HepG2 (cell line): ENCODE measurements around the gene CD2AP. TPM values are rescaled to one million over a fixed set of nuclear protein-coding genes. Genes with fewer than 3 reads are reported as not detected.

ENCODE experiments used
- ATAC-seq: fragments of 200-7000 bp; cut with Tn5 transposase; 3 replicates; pipeline ENCODE4 v1.9.1; 2020; ENCODE audit warnings: mild to moderate bottlenecking, moderate library complexity
- BruUV-seq: library from RNA; stranded (reverse); fragments of 400-500 nt; replicated peaks from 2 replicates; lab custom pipeline; 2021; lab: Mats Ljungman, UMichigan
- CTCF ChIA-PET: fragments of 300-600 bp; formaldehyde crosslinking; extraction: SDS; loops from one replicate; lab custom pipeline; 2021; ENCODE audit warnings: low total read pairs, inconsistent platforms, low intra/inter-chr PET ratio; lab: Yijun Ruan, JAX
- POLR2A ChIA-PET: fragments of 350-600 bp; sonication (Branson Sonifier 250); formaldehyde crosslinking; loops from one replicate; lab custom pipeline; 2020; ENCODE audit warnings: antibody characterized with exemption, inconsistent platforms; lab: Yijun Ruan, JAX
- DNase-seq: peaks from one replicate; pipeline ENCODE4 v3.0.0-alpha.2; 2015; ENCODE audit warnings: low spot score
- FAIRE-seq: peaks from 3 replicates; lab custom pipeline; 2011; peaks lifted over from hg19 to GRCh38; lab: Jason Lieb, UNC
- H2AFZ ChIP-seq: one replicate; pipeline ENCODE4 v1.6.1; 2011; ENCODE audit warnings: low read length, inconsistent platforms
- H3K27ac ChIP-seq: fragments of 300-600 bp; 3 replicates; pipeline ENCODE4 v1.8.0; 2011; ENCODE audit warnings: mixed run types, mild to moderate bottlenecking, mixed read lengths, low read length, inconsistent platforms; ENCODE audit not compliant: insufficient read depth; ENCODE audit errors: extremely low read length
- H3K27me3 ChIP-seq, 2 experiments: fragments of 200-600 bp in 1 of 2; 2 replicates in 1 of 2; 3 replicates in 1 of 2; pipeline versions ENCODE4 v1.6.0 to v1.8.0; 2011; ENCODE audit warnings: low read length in 2 of 2, mild to moderate bottlenecking in 2 of 2, moderate library complexity in 2 of 2, inconsistent platforms in 1 of 2; ENCODE audit not compliant: insufficient read depth in 2 of 2, control insufficient read depth in 1 of 2
- H3K36me3 ChIP-seq, 2 experiments: fragments of 200-600 bp in 1 of 2; replicated peaks in 1 of 2; 2 replicates in 1 of 2; 3 replicates in 1 of 2; pipeline versions ENCODE4 v1.5.1 to v1.8.0; 2011; ENCODE audit warnings: low read length in 2 of 2, inconsistent platforms in 1 of 2; ENCODE audit not compliant: insufficient read depth in 2 of 2, control insufficient read depth in 1 of 2
- H3K4me1 ChIP-seq: 2 replicates; pipeline ENCODE4 v1.5.1; 2012; ENCODE audit warnings: low read length, inconsistent platforms; ENCODE audit not compliant: insufficient read depth
- H3K4me2 ChIP-seq: 2 replicates; pipeline ENCODE4 v1.6.0; 2011; ENCODE audit warnings: low read depth, low read length, inconsistent platforms
- H3K4me3 ChIP-seq, 3 experiments: fragments of 200-600 bp in 1 of 3; sonication (generic), shearing (Covaris generic) in 1 of 3; replicated peaks in 1 of 3; 2 replicates each; pipeline ENCODE4 v1.5.1; 2011 to 2016; ENCODE audit warnings: low read length in 3 of 3, inconsistent platforms in 2 of 3, low read depth in 2 of 3, mild to moderate bottlenecking in 2 of 3, control low read depth in 1 of 3, mixed read lengths in 1 of 3; ENCODE audit not compliant: insufficient read depth in 1 of 3
- H3K79me2 ChIP-seq: one replicate; pipeline ENCODE4 v1.6.1; 2011; ENCODE audit warnings: low read length, inconsistent platforms; ENCODE audit not compliant: insufficient read depth
- H3K9ac ChIP-seq: 2 replicates; pipeline ENCODE4 v1.6.0; 2011; ENCODE audit warnings: mild to moderate bottlenecking, low read depth, low read length, inconsistent platforms; ENCODE audit not compliant: insufficient read depth
- H3K9me3 ChIP-seq: 2 replicates; pipeline ENCODE4 v1.5.1; 2012; ENCODE audit warnings: mild to moderate bottlenecking, low read length
- H4K20me1 ChIP-seq: 2 replicates; pipeline ENCODE4 v1.6.0; 2011; ENCODE audit warnings: inconsistent platforms, mild to moderate bottlenecking, low read length, moderate library complexity; ENCODE audit not compliant: insufficient read depth
- ATAD3A ChIP-seq: sonication (generic); formaldehyde crosslinking; IDR thresholded peaks from 2 replicates; pipeline ENCODE4 v1.4.0; 2020; ENCODE audit warnings: missing genetic modification reagents
- ATM ChIP-seq: fragments of 450-650 bp; IDR thresholded peaks from 2 replicates; pipeline ENCODE4 v1.7.1; 2017; ENCODE audit warnings: mild to moderate bottlenecking, borderline replicate concordance
- BRD4 ChIP-seq: sonication (generic); formaldehyde crosslinking; IDR thresholded peaks from 2 replicates; pipeline ENCODE4 v1.4.0; 2020; ENCODE audit warnings: missing genetic modification reagents
- CREB1 ChIP-seq, 2 experiments: fragments of 450-650 bp in 1 of 2; IDR thresholded peaks; 2 replicates each; pipeline ENCODE4 v1.6.1; 2016 to 2017; ENCODE audit warnings: control low read depth in 1 of 2, mild to moderate bottlenecking in 1 of 2, missing compliant biosample characterization in 1 of 2, missing genetic modification characterization in 1 of 2
- FOXO1 ChIP-seq: sonication (generic); formaldehyde crosslinking; IDR thresholded peaks from 2 replicates; pipeline ENCODE4 v1.4.0; 2020; ENCODE audit warnings: missing genetic modification reagents
- HIVEP1 ChIP-seq: sonication (generic); formaldehyde crosslinking; IDR thresholded peaks from 2 replicates; pipeline ENCODE4 v1.4.0; 2020; ENCODE audit warnings: mild to moderate bottlenecking, missing genetic modification reagents
- SAP130 ChIP-seq: IDR thresholded peaks from 2 replicates; pipeline ENCODE4 v1.6.1; 2016; ENCODE audit warnings: low read depth
- ZNF10 ChIP-seq: sonication (generic); formaldehyde crosslinking; IDR thresholded peaks from 2 replicates; pipeline ENCODE4 v1.4.0; 2020; ENCODE audit warnings: mild to moderate bottlenecking, low read depth, missing genetic modification reagents, borderline replicate concordance
- ZNF577 ChIP-seq: sonication (generic); formaldehyde crosslinking; IDR thresholded peaks from 2 replicates; pipeline ENCODE4 v1.4.0; 2020; ENCODE audit warnings: mild to moderate bottlenecking, low read depth, missing genetic modification reagents, borderline replicate concordance
- ZNF652 ChIP-seq: IDR thresholded peaks from 2 replicates; pipeline ENCODE4 v1.6.1; 2016; ENCODE audit warnings: low read depth, borderline replicate concordance
- WGBS: methylation state at CpG from one replicate; pipeline ENCODE4 v1.1.6; 2017; ENCODE audit warnings: low lambda C conversion rate; 5-methylcytosine and 5-hydroxymethylcytosine counted together
- in situ Hi-C: cut with HindIII; loops from 2 replicates; pipeline ENCODE4 v1.10.0; 2017; ENCODE audit warnings: low pct_unique_long_range_greater_than_20kb; ENCODE audit not compliant: extremely low pct_ligation_motif_present
- intact Hi-C: fragments of 100-400 bp; cut with micrococcal nuclease; formaldehyde crosslinking; loops from one replicate; pipeline ENCODE4 v1.10.0; 2022; ENCODE audit not compliant: unreplicated experiment
- polyA plus RNA-seq, 8 experiments: library from polyadenylated mRNA; depleted of rRNA in 3 of 8; stranded (reverse) in 7 of 8; unstranded in 1 of 8; fragments of >200 nt; fragmentation: Illumina TruSeq in 4 of 8; extraction: Trizol in 4 of 8; gene quantifications; 2 replicates each; pipeline versions ENCODE4 v1.2.1 to v1.2.3, GENCODE V29; 2011 to 2016; ENCODE audit warnings: low read depth in 4 of 8, missing spikeins in 1 of 8, mixed read lengths in 1 of 8; ENCODE audit not compliant: insufficient read depth in 1 of 8
- total RNA-seq, 5 experiments: library from RNA; depleted of rRNA; stranded (reverse); fragments of >200 nt; fragmentation: Illumina TruSeq; extraction: Trizol; gene quantifications; 2 replicates each; pipeline ENCODE4 v1.2.3, GENCODE V29; 2016; ENCODE audit warnings: low read depth in 1 of 5

Gene CD2AP
- total and polyA plus RNA-seq, 2 of the 13 experiments (the other 11 are each of a cell fraction or from before 2014, with no cell fraction given), result 8.6 to 31.9 TPM

DNA sequence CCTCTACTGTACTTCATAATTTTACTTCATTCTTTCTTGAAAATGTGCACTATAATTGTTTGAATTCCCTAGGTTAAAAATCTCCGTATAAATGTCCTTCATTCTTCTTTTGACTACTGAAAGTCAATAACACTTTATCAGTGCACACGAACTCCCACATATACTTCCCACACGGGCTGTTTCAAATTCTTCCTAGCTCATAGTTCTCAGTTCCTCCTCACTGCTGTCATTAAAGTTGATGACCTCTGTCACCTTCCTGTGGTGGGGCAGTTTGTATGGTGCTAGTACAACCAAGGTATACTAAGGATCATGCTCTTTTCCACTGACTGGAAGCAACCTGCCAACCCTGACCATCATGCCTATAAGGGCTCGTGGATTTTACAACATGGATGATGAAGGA, 40.0 kb upstream of the CD2AP start:
- no peak overlapping the region for H3K4me2 ChIP-seq
- in situ Hi-C loops, result no loop called here

GRCh38 chr6:47438481-47439347, 38.9 kb upstream of the CD2AP start:
- H4K20me1 ChIP-seq, result no peaks in the 10 kb centered on the region
- no peaks in the 10 kb centered on the region for H3K79me2 ChIP-seq
- H3K27ac ChIP-seq, result no peak overlapping the region
- H3K9ac ChIP-seq, result no peak overlapping the region
- ChIA-PET POLR2A (no interaction called here), CTCF (no interaction called here)
- H3K36me3 ChIP-seq, result no peaks in the 10 kb centered on the region
- ATAC-seq (no peak), FAIRE-seq (no peak), DNase-seq (no peak)
- no peaks in the 10 kb centered on the region for H3K27me3 ChIP-seq
- in situ Hi-C loops, result no loop called here
- WGBS, result 68% methylated on average over 8 of the region's 8 CpGs
- peaks cover 12% of the 10 kb centered on the region for H3K4me1 ChIP-seq
- TF ChIP-seq FOXO1 (CRISPR knock-in tag), result no peak
- no peak for TF ChIP-seq ATM
- no peak for TF ChIP-seq SAP130 (CRISPR knock-in tag)
- TF ChIP-seq ATAD3A, result no peak
- TF ChIP-seq ZNF577, result no peak
- intact Hi-C loops, result no loop called here
- no peak overlapping the region for H3K4me2 ChIP-seq
- H3K4me3 ChIP-seq, result no peak overlapping the region
- H3K9me3 ChIP-seq, result no peaks in the 10 kb centered on the region
- BruUV-seq, result no TSS peak
- no peak overlapping the region for H2AFZ ChIP-seq

More for the DNA sequence above, 40.0 kb upstream of the CD2AP start:
- Histone ChIP-seq H3K79me2 (no peaks in the 10 kb centered on the region), H3K4me1 (peaks cover 12% of the 10 kb centered on the region), H3K9me3 (no peaks in the 10 kb centered on the region), H3K36me3 (no peaks in the 10 kb centered on the region), H3K9ac (no peak overlapping the region), H4K20me1 (no peaks in the 10 kb centered on the region), H3K4me3 (no peak overlapping the region), H2AFZ (no peak overlapping the region), H3K27ac (no peak overlapping the region), H3K27me3 (no peaks in the 10 kb centered on the region)
- ATAC-seq, result no peak; the same call in 2 of the 3 replicates
- FAIRE-seq, result no peak
- POLR2A ChIA-PET, result no interaction called here
- CTCF ChIA-PET, result no interaction called here
- DNase-seq, result no peak
- intact Hi-C loops, result no loop called here
- no peak for TF ChIP-seq CREB1 (IDR thresholded peaks at IDR 0.05)
- TF ChIP-seq CREB1 (CRISPR knock-in tag; IDR thresholded peaks at IDR 0.05), result no peak
- no peak for TF ChIP-seq HIVEP1 (CRISPR knock-in tag)
- TF ChIP-seq BRD4 (CRISPR knock-in tag), result no peak
- no peak for TF ChIP-seq ZNF10
- TF ChIP-seq ZNF652 (CRISPR knock-in tag), result no peak
- no TSS peak for BruUV-seq
- 13% methylated on average over 4 of the region's 4 CpGs for WGBS
